Measurements from ENCODE around the gene SPINK8. TPM values are rescaled to one million over a fixed set of nuclear protein-coding genes. Genes with fewer than 3 reads are reported as not detected.
"Not testable (repeated sequence)": the region's sequence is repeated elsewhere in the genome, so short reads cannot be mapped to it uniquely, and the experiment has no call there.

Gene SPINK8
- total RNA-seq, 1 experiment from 2014 or later: not detected

DNA sequence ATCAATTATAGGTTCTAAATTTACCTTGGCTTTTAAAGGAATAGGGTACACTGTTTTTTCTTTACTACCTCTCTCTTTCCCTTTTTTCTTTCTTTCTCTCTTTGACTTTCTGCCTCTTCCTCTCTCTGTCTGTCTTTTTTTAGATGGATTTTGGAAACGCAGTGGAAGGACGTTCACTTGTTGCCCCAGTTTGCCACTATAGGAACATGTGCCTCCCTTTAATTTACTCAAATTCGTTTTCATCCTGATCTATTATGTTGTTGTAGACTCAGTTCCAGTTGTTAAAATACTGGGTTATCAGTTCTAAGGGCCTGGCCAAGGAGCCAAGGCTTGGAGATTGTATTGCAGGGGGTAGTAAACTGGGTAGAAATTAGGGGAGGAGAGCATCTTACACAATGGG lies 1.1 kb upstream of the SPINK8 start:
- Histone ChIP-seq H3K4me2 (ENCODE audit: insufficient read depth, insufficient read length, low read length) (no peak overlapping the region), H2AFZ (ENCODE audit: low read length) (no peak overlapping the region), H3K9me3 (ENCODE audit: control insufficient read depth, low read depth, low read length) (no peaks in the 10 kb centered on the region), H3K9ac (ENCODE audit: extremely low read depth, insufficient read length, low read length) (no peak overlapping the region), H3K4ac (ENCODE audit: low read depth, low read length) (no peak overlapping the region), H4K8ac (replicated peaks; ENCODE audit: insufficient read length, low read depth, low read length) (no peak overlapping the region), H3K18ac (ENCODE audit: insufficient read length, low read depth, low read length) (no peak overlapping the region), H3K23ac (ENCODE audit: insufficient read length, low read depth, low read length) (no peak overlapping the region), H3K79me1 (ENCODE audit: insufficient read depth, low read depth, low read length, poor library complexity, severe bottlenecking) (no peaks in the 10 kb centered on the region), H4K91ac (ENCODE audit: insufficient read length, low read depth, low read length) (no peak overlapping the region), H2BK20ac (ENCODE audit: low read depth, low read length, poor library complexity, severe bottlenecking) (no peak overlapping the region), H3K23me2 (ENCODE audit: insufficient read length, low read depth, low read length, poor library complexity, severe bottlenecking) (no peaks in the 10 kb centered on the region), H3K27ac (ENCODE audit: insufficient read length, low read depth, low read length) (no peak overlapping the region), H2AK5ac (ENCODE audit: insufficient read length, low read length) (no peak overlapping the region), H2BK5ac (ENCODE audit: insufficient read length, low read length) (no peak overlapping the region), H4K20me1 (ENCODE audit: control insufficient read depth, insufficient read depth, insufficient read length) (no peaks in the 10 kb centered on the region), H3K4me1 (ENCODE audit: insufficient read depth, low read length) (no peaks in the 10 kb centered on the region), H3K56ac (ENCODE audit: insufficient read length, low read depth, low read length) (no peak overlapping the region), H2BK15ac (ENCODE audit: low read depth, low read length) (no peak overlapping the region), H2BK12ac (ENCODE audit: insufficient read length, low read depth, low read length) (no peak overlapping the region), H3K14ac (ENCODE audit: insufficient read depth, low read length) (no peak overlapping the region), H3K27me3 (ENCODE audit: insufficient read depth, low read length) (no peaks in the 10 kb centered on the region), H3K79me2 (ENCODE audit: insufficient read depth, low read length) (no peaks in the 10 kb centered on the region), H3T11ph (ENCODE audit: low read length) (no peak overlapping the region), H4K5ac (ENCODE audit: insufficient read length, low read depth, low read length) (no peak overlapping the region), H2BK120ac (ENCODE audit: low read depth, low read length, poor library complexity, severe bottlenecking) (no peak overlapping the region)
- H3K9me3 Mint-ChIP-seq: no peaks in the 10 kb centered on the region
- H3K4me1 Mint-ChIP-seq: peaks cover 5% of the 10 kb centered on the region in 2 experiments; a peak in 2 of 4 replicates
- no peak overlapping the region for H3K27ac Mint-ChIP-seq
- no peaks in the 10 kb centered on the region for H3K36me3 Mint-ChIP-seq (ENCODE audit: insufficient read depth in 1 of 3, low read depth in 3 of 3)
- no peak overlapping the region for H3K4me3 Mint-ChIP-seq
- TF ChIP-seq, protein P1, sequence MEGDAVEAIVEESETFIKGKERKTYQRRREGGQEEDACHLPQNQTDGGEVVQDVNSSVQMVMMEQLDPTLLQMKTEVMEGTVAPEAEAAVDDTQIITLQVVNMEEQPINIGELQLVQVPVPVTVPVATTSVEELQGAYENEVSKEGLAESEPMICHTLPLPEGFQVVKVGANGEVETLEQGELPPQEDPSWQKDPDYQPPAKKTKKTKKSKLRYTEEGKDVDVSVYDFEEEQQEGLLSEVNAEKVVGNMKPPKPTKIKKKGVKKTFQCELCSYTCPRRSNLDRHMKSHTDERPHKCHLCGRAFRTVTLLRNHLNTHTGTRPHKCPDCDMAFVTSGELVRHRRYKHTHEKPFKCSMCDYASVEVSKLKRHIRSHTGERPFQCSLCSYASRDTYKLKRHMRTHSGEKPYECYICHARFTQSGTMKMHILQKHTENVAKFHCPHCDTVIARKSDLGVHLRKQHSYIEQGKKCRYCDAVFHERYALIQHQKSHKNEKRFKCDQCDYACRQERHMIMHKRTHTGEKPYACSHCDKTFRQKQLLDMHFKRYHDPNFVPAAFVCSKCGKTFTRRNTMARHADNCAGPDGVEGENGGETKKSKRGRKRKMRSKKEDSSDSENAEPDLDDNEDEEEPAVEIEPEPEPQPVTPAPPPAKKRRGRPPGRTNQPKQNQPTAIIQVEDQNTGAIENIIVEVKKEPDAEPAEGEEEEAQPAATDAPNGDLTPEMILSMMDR (conservative IDR thresholded peaks at IDR 0.05): no peak
- peaks cover 7% of the 10 kb centered on the region; the same call in 1 of the 2 replicates for H3K27me3 Mint-ChIP-seq (ENCODE audit: low read depth)
- no CpG with 5 or more reads among the region's 3 CpGs for WGBS (ENCODE audit: extremely low coverage, insufficient read length, low lambda C conversion rate)
- no peak for DNase-seq

DNA sequence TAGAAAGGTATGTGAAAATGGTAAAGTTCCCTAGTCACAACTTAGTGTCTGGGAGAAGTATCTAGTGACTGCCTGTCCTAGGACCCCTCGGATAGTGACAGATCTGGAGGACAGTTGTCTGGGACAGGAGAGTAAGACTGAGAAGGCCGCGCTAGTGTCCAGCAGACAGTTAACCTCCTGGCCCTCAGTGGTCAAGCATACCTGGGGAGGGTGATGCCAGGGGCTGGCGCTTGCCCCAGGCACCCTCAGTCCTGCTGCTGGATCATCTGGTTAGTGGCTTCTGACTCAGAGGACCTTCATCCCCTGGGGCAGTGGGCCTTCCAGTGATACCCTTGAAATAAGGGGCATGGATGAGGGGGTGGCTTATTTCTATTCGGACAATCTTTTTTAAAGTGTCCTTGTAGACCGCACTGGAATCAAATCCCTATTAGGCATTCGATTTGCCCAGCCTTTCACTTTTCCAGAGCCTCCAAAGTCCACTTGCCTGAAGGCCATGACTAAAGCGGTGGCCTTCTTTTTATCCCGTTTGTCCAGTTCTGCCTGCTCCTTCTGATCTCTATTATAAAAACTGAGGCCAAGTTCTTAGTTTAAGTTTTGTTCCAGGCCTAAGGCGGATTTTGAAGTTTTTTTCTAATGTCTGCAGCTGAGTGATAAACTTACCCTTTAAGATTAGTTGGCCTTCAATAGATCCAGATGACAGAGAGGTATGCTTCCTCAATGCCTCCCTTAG lies 1.6 kb downstream of the SPINK8 start:
- WGBS (ENCODE audit: extremely low coverage, insufficient read length, low lambda C conversion rate): no CpG with 5 or more reads among the region's 10 CpGs
- H4K20me1 ChIP-seq (ENCODE audit: control insufficient read depth, insufficient read depth, insufficient read length); H4K8ac ChIP-seq (replicated peaks; ENCODE audit: insufficient read length, low read depth, low read length); H3K27me3 Mint-ChIP-seq (ENCODE audit: low read depth); H3K36me3 Mint-ChIP-seq (ENCODE audit: insufficient read depth in 1 of 3, low read depth in 3 of 3); H2AFZ ChIP-seq (ENCODE audit: low read length); H3K18ac ChIP-seq (ENCODE audit: insufficient read length, low read depth, low read length); H3K27ac ChIP-seq (ENCODE audit: insufficient read length, low read depth, low read length); H3K4me1 Mint-ChIP-seq; H4K91ac ChIP-seq (ENCODE audit: insufficient read length, low read depth, low read length); H3K9me3 Mint-ChIP-seq; H3K9me3 ChIP-seq (ENCODE audit: control insufficient read depth, low read depth, low read length); H3K79me2 ChIP-seq (ENCODE audit: insufficient read depth, low read length); H3K23ac ChIP-seq (ENCODE audit: insufficient read length, low read depth, low read length); H3T11ph ChIP-seq (ENCODE audit: low read length); H3K27ac Mint-ChIP-seq; H3K9ac ChIP-seq (ENCODE audit: extremely low read depth, insufficient read length, low read length); H3K27me3 ChIP-seq (ENCODE audit: insufficient read depth, low read length); H2BK20ac ChIP-seq (ENCODE audit: low read depth, low read length, poor library complexity, severe bottlenecking); H2AK5ac ChIP-seq (ENCODE audit: insufficient read length, low read length); H3K23me2 ChIP-seq (ENCODE audit: insufficient read length, low read depth, low read length, poor library complexity, severe bottlenecking); H2BK15ac ChIP-seq (ENCODE audit: low read depth, low read length); H4K5ac ChIP-seq (ENCODE audit: insufficient read length, low read depth, low read length); H3K4me2 ChIP-seq (ENCODE audit: insufficient read depth, insufficient read length, low read length); H2BK12ac ChIP-seq (ENCODE audit: insufficient read length, low read depth, low read length); H2BK5ac ChIP-seq (ENCODE audit: insufficient read length, low read length); DNase-seq; H3K4ac ChIP-seq (ENCODE audit: low read depth, low read length); H2BK120ac ChIP-seq (ENCODE audit: low read depth, low read length, poor library complexity, severe bottlenecking); H3K56ac ChIP-seq (ENCODE audit: insufficient read length, low read depth, low read length); H3K4me1 ChIP-seq (ENCODE audit: insufficient read depth, low read length); H3K79me1 ChIP-seq (ENCODE audit: insufficient read depth, low read depth, low read length, poor library complexity, severe bottlenecking); H3K4me3 Mint-ChIP-seq; H3K14ac ChIP-seq (ENCODE audit: insufficient read depth, low read length): not testable (repeated sequence)
